ENCODE data around the gene PTCHD1.

Gene PTCHD1

DNA sequence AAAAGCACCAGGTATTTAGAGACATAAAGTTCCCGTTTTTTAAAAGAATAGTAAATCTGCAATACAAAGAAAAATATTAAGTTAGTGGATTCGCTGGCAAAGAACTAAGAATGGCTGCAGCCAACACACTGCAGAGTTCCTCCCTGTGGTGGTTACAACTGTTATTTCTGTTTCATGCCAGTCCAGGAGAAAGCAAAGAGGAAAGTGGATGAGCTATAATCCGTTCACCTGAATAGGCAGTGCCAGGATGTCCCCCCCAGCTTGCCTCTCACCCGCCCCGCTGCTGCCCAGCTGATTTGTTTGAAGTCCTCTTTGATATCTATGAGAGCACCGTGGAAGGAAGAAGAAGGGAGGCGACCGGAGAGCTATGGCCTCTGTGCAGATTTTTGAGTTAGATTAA, 63.9 kb downstream of the PTCHD1 start:
- no peak for DNase-seq (ENCODE audit: extremely low read depth, low read depth)
- TF ChIP-seq, protein P1, sequence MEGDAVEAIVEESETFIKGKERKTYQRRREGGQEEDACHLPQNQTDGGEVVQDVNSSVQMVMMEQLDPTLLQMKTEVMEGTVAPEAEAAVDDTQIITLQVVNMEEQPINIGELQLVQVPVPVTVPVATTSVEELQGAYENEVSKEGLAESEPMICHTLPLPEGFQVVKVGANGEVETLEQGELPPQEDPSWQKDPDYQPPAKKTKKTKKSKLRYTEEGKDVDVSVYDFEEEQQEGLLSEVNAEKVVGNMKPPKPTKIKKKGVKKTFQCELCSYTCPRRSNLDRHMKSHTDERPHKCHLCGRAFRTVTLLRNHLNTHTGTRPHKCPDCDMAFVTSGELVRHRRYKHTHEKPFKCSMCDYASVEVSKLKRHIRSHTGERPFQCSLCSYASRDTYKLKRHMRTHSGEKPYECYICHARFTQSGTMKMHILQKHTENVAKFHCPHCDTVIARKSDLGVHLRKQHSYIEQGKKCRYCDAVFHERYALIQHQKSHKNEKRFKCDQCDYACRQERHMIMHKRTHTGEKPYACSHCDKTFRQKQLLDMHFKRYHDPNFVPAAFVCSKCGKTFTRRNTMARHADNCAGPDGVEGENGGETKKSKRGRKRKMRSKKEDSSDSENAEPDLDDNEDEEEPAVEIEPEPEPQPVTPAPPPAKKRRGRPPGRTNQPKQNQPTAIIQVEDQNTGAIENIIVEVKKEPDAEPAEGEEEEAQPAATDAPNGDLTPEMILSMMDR (IDR thresholded peaks at IDR 0.05; ENCODE audit: low read depth, low read length), result no peak

DNA sequence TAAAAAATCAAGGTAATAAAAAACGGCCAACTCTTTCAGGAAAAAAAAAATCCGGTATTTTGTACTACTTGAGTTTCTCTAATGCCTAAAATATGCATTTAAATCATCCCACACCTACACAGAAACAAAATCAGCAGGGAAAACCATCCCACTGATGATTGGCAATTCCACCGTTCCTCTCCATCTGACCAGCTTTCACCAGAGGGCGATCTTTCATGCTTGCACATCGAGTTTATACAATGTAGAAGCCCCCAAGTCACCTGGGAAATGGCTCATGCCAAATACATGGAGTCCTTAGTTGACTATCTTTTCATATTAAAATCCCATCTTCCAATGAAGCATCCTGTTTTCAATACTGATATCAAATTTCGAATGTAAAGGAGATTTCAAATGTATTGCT, 69.2 kb downstream of the PTCHD1 start:
- no peak for DNase-seq (ENCODE audit: extremely low read depth, low read depth)
- TF ChIP-seq, protein P1 (IDR thresholded peaks at IDR 0.05; ENCODE audit: low read depth, low read length), result no peak; the same call in 1 of the 2 replicates

DNA sequence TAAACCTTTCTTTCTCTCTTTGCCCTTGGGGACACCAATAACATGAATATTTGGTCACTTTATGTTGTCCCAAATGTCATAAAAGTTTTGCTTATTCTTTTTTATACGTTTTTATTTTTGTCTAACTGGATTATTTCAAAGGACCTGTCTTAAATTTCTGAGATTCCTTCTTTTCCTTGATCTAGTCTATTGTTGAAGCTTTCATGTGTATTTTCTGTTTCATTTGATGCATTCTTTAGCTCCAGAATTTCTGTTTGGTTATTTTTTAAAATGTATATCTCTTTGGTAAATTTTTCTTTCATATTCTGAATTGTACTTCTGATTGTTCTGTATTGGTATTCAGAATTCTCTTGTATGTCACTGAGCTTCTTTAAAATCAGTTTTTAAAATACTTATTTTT, 88.3 kb downstream of the PTCHD1 start:
- TF ChIP-seq, protein P1 (IDR thresholded peaks at IDR 0.05; ENCODE audit: low read depth, low read length), result no peak
- DNase-seq (ENCODE audit: extremely low read depth, low read depth), result no peak

DNA sequence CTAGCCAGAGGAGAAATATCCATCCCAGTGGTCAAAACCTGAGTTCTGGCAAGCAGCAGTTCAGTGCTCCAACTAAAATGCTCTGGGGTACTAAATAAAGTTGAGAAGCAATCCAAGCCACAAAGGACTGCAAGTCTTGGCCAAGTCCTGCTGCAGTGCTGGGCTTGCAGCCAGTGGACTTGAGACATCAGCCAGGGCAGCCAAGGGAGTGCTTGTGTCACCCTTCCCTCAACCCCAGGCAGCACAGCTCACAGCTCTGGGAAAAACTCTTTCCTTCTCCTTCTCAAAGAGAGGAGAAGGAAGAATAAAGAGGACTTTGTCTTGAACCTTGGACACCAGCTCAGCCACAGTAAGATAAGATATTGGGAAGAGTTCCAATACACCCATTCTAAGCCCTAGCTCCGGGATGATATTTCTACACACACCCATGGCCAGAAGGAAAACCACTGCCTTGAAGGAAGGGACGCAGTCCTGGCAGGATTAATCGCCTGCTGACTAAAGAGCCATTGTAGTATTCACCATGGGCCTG, 99.8 kb downstream of the PTCHD1 start:
- DNase-seq (ENCODE audit: extremely low read depth, low read depth), result peak; percentile 7
- TF ChIP-seq, protein P1 (IDR thresholded peaks at IDR 0.05; ENCODE audit: low read depth, low read length), result no peak

DNA sequence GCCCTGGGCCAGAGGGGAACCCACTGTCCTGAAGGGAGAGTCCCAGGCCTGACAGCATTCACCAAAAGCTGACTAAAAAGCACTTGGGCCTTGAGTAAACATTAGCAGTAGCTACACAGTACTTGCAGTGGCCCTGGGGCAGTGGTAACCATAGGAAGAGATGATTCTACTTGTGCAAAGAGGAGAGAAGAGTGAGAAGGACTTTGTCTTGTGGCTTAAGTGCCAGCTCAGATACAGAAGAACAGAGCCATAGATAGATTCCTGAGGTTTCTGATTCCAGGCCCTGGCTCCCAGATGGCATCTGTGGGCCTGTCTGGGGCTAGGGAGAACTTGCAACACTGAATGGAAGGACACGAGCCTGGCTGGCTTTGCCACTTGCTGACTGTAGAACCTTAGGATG, 100.5 kb downstream of the PTCHD1 start:
- no peak for DNase-seq (ENCODE audit: extremely low read depth, low read depth)
- TF ChIP-seq, protein P1 (IDR thresholded peaks at IDR 0.05; ENCODE audit: low read depth, low read length), result no peak

DNA sequence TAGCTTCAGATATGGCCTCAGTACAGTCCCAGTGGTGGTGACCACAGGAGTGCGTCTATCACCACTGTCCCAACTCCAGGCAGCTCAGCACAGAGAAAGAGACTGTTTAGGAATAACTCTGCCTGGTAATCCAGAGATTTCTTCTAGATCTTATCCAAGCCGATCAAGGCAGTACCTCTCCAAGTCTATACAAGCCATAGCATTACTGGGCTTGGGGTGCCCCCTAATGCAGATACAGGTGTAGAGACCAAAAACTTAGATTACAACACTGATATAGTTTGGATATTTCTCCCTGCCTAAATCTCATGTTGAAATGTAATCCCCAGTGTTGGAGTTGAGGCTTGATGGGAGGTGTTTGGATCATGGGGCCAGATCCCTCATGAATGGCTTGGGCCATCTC, 100.9 kb downstream of the PTCHD1 start:
- DNase-seq (ENCODE audit: extremely low read depth, low read depth), result no peak
- TF ChIP-seq, protein P1 (IDR thresholded peaks at IDR 0.05; ENCODE audit: low read depth, low read length), result no peak

DNA sequence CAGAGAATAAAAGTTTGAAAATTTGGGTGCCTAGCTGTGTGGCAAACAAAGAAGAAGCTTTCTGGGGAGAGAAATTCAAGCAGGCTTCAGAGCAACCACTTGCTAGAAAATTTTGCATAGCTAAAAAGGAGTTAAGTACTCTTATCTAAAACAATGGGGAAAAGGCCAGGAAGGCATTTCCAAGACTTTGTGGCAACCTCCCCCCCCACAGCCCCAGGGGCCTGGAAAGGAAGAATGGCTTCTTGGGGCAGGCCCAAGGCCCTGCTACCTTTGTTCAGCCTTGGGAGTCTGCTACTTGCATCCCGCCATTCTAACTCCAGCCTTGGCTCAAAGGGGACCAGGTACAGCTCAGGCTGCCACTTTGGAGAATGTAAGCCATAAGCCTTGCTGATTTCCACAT, 102.2 kb downstream of the PTCHD1 start:
- no peak for DNase-seq (ENCODE audit: extremely low read depth, low read depth)
- TF ChIP-seq, protein P1 (IDR thresholded peaks at IDR 0.05; ENCODE audit: low read depth, low read length), result no peak

Measured in AG09319 (cell line).